GM21825 (cell line): ENCODE data around the gene NOTUM.
A peak's percentile ranks its signal among the peaks of the same experiment; 100 is the strongest.

ENCODE experiments used
- ATAC-seq: cut with Tn5 transposase; IDR thresholded peaks from one replicate; pipeline ENCODE4 v1.9.1; 2021; ENCODE audit warnings: mild to moderate bottlenecking, moderate library complexity; ENCODE audit not compliant: unreplicated experiment

NOTUM gene

DNA sequence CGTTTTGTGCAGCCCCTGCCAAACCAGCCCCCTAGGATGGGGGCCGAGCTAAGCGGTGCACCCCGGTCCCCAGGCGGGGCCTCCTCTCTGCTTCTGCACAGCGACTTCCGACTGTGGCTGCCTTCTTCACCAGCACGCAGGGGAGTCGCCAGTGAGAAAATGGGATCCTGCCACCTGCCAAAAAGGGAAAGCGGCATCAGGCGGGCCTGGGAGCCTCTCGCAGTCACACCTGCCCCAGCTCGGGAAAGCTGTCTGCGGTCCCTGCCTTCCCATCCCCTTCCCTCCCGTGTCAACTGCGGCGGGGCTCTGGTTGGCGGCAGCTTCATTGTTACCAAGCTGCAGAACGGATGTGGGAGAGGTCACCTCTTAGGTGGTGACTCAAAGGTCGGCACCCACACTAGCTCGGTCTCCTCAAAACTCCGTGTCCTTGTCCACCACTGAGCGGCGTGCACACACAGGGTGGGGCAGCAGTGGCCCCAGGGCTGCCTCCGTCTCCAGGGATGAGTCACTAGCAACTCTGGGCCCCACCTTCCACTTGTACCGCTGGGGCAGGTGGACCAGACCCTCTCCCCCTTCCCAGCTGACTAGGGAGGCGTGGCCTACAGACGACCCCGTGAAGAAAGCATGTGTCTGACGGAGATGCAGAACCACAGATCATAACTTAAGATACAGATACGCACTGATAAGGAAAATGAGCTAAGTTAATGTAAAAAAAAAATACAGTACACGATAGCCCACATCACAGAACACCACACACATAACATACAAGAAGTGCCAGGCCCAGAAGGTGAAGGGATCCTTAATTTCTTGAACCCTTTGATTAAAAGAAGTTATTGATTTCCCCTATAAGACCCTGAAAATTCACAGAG is 48.3 kb downstream of the NOTUM start:
- no peak for ATAC-seq

DNA sequence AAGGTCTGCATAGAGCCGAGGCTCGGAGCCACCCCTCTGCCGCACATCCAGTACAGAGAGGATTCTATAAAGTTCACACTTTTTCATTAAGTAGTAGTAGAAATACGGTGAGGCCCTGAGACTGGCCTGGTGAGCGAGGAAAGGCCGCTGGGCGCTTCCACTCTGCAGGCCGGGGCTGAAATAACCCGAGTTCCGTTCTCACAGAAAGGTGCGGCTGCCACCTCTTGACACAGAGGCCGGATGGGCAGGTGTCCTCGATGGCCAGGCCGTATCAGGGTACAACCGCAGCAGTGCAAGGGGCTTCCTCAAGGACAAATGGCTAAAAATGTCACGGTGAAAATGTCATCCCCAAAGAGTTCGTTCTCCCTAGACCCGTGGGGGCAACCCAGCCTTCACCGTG is 49.0 kb downstream of the NOTUM start:
- ATAC-seq: no peak

DNA sequence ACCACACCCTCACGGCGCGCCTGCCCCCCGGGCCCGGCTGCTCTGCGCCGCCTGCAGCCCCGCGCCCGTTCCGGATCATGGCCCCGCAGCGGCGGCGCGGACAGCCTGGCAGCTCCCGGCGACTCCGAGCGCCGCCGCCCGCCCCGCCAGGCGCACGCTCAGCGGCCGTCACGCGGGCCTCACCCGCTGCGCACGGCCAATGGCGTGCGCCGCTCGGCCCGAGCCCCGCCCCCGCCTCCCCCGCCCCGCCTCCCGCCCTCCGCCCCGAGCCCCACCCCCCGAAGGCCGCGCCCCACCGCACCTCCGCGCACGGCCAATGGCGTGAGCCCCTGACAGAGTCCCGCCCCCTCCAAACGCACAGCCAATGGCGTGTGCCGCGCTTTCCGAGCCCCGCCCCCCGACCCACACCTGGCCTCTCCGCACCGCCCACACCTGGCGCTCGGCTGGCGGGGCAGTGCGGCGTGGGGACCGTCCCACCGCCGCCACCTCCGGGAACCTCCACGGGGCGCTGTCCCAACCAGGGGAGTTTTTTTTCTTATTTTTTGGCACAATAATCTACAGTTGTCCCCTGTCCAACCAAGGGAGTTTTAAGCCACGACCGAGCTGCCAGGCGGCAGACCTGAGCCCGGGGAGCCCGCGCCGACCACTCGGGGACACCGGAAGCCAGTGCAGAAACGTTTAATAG is 49.6 kb downstream of the NOTUM start, which contains the start of gene PCYT2:
PCYT2 (minus strand) TSS at position 123 of the 685 bp plus-strand sequence; CDS start at position 79, 44 bp downstream.
- ATAC-seq: peak; percentile 55

DNA sequence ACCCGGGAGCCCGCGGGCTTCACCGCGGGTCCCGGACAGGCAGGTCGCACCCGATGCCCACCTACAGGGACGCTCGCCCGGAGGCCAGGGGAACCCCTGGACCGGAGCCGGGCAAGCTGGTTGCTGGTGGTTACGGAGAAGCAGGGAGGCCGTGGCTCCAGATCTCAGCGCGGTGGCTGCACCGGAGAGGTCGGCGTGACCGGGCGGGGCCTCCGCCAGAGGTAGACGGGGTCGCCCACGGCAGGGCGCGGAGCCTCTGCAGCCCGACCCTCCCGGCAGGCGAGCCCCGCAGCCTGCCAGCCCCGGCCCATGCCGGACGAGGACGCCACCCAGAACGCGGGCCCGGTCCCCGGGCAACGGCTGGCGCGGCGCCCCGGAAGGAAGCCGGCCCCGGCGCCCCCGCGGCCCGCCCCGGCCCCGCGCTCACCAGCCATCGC is 50.1 kb downstream of the NOTUM start:
- ATAC-seq: peak; percentile 15

DNA sequence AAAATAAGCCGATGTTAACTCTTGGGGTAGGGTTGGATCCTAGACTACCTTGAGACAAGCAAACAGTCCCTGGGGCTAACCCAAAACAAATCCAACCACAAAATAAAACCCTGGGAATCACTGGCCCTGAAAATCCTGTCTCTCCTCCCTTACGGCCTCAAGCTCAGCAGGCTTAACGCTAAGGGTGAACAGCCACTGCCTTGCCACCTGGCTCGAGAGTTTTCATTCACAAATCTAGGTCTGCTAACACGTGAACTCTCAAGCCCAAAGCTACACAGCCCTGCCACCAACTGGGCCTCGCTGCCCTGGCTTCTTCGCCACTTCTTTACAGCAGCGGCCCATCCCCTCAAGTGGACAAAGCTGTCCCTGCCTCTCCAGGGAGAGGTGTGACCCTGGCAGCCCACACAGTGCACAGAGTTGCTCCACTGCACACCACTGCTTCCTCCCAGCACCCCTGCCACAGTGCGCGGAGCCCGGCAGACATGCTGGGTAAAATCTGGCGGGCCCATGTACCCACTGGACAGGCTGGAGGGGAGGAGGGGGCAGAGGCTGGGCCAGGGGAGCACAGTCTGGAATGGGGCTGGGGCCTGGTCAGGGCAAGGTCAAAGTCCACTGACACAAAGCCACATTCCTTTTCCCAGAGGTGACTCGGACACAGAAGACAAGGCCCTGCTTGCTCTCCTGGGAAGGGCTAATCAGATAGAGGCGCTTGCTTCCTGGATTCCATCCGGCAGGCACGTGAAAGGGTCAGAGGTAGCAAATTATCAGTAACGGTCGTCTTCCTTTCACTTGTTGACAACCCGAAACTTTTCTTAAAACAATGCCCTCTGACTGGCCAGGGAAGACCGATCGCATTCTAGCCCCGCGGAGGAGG is 50.8 kb downstream of the NOTUM start:
- no peak for ATAC-seq

DNA sequence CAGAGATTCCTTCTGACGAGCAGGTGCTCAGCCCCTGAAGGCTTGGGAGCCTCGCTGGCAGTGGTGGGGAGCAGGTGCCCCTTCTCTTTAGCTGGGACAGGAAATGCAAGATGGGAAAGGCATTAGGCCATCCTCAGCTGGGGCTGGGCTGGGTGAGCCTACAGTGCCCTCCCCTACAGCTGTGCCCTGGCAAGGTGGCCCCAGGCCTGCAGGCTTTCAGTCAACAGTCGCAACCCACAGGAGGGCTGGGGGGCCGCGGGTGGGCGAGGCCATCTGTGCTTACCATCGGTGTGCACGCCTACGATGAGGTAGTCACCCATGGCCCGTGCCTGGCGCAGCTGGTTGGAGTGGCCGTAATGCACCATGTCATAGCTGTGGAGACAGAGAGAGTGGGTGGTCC is 51.8 kb downstream of the NOTUM start:
- no peak for ATAC-seq

DNA sequence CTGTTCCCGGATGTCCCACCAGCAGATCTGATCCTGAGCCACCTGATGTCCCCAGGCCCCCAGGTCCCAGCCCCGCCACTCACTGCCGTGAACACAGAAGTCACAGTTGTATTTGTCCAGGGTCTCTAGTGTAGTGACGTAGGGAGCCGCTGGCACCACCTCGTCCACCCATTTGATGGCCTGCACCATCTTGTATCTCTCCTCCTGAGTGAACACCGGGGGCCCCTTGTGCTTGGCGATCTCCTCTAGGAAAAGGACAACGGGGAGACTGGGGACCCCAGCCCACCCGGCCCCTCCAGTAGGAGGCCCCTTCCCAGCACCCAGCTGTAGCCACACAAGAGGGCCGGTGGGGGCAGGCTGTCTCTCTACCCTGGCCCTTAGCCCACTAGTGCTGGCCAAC is 52.2 kb downstream of the NOTUM start:
- no peak for ATAC-seq

DNA sequence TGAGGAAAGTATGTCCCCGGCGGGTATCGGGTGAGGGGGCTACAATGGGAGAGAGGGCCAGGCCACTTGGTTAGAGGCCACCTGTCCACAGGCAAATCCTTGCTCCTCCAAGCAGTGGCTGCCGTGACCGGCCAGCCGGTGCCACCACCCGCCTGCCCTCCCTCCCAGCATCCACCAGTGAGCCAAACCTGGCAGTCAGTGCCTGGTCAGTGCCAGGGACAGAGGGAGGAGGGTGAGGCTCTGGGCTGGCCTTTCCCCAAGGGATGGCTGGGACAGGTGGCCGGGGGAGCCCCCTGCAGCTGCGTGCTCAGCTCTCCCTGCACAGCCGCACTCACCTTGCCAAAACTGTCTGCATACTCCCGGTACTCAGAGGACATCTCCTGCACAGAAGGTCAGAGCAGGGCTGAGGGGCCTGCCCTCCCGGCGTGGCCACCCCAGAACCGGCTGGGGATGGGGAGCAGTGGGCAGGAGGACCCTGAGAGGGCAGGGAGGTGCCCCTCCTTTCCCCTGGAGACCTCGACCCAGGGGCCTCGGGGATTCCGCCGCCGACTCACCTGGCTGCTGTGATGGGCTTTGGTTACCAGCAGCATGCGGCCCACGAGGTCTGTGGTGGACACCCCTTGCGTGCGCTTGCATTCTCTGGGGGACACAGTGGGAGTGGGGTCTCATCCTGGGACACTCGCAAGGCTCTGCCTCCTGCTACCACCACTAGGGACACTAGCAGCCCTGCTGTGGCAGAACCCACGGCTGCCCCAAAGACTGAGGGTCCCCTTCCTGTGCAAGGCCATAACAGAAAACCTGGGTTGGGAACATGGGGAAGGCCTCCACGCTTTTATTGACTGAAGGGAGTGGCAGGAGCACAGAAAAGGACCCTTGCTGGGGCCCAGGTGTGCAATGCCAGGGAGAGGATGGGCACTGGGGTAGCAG is 53.5 kb downstream of the NOTUM start:
- ATAC-seq: no peak

DNA sequence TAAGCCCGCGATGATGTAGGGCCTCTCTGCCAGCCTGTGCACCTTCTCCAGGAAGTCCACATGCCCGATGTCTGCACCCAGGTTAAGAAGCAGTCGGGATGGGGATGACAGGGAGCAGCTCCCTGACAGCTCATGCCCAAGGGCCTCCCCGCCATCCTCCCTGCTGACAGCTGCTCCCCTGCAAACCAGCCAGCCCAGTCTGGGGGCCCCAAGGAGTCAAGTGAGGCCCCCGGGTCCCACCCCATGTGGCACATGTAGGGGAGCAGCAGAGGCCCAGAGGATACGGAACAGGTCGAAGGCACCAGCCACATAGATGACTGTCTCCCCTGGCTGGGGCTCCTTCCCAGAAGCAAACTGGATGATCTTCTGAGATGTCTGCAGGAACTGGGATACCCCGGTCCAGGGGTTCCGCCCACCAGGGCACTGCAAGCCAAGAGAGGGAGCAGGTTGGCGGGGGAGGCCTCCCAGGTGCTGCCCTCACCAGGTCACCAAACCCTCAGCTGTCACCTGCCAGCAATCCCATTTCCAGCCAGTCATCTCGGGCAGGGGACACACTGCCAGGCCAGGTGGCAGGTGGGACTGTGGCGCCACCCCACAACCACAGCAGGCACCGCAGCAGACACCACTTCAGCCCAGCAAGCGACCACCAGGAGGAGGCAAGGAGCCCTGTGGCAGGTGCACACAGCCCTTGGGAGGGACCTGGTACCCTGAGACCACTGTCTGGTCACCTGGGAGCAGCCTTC is 54.3 kb downstream of the NOTUM start:
- ATAC-seq: no peak

DNA sequence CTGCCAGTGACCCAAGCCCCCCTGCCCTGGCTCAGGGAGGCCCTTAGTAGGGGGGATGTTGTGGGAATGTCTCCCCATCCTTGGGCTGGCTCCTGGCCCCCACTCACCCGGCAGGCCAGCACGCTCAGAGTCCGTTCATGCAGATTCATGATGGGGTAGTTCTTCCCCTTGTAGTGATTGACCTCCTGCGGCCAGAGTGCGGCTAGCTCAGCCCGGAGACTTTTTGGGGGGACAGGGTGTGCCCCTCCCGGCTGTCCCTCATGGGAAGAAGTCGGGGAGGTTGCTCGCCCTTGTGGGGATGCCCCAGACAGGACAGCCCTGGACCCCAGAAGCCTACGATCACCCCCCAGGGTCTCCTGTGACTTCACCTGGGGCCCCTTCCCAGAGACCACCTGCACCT is 55.0 kb downstream of the NOTUM start:
- ATAC-seq: no peak

DNA sequence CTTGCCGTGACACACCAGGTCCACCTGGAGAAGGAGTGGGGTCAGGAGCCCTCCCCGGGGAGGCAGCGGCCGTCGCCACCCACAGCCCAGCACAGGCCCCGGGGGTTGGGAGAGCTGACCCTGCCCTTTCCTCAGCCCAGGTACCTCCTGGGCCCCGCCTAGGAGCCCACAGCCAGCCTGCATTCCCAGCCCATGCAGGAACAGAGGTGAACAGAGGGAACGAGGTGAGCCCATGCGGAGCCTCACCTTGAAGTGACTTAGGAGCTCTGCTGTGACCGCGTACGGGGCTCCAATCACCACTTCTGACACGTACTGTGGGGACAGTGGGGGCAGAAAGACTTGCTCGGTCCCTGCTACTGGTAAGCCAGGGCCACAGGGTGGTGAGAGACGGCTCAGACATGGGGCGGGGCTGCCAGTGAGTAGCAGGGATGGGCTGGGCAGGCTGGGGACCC is 55.5 kb downstream of the NOTUM start:
- ATAC-seq: no peak

DNA sequence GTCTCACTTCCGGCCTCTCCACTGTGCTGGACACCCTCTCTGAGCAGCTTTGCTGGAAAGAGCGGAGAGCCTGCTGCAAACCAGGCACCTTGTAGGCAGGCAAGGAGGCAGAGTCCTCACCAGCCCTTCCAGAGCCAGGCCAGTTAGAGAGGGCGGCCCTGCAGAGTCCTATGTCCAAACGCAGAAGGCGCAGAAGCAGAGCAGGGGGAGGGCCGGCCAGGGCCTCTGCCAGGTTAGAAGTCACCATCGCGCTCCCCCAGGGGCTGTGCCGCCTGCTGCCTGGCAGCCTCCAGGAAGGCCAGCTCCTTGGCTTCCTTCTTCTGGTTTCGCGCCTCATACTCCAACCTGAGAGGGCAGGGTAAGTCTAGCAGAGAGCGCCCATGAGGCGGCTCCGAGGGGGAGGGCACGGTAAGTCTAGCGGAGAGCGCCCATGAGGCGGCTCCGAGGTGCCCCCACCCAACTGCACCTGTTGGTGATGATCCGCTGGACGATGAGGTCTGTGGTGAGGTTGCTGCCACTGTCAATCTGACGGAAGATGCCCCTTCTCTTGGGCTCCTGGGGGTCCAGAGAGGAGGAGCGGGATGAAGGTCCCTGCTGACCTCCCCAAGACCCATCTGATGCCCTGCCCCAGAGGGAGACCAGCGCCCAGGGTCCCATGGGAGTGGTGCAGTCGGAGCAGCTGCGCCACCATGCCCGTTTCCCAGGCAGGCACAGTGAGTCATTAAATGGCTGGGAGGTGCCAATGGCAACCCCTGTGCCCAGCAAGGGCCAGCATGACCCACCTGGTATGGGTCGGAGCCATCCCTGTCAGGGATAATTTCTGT is 56.2 kb downstream of the NOTUM start:
- no peak for ATAC-seq

DNA sequence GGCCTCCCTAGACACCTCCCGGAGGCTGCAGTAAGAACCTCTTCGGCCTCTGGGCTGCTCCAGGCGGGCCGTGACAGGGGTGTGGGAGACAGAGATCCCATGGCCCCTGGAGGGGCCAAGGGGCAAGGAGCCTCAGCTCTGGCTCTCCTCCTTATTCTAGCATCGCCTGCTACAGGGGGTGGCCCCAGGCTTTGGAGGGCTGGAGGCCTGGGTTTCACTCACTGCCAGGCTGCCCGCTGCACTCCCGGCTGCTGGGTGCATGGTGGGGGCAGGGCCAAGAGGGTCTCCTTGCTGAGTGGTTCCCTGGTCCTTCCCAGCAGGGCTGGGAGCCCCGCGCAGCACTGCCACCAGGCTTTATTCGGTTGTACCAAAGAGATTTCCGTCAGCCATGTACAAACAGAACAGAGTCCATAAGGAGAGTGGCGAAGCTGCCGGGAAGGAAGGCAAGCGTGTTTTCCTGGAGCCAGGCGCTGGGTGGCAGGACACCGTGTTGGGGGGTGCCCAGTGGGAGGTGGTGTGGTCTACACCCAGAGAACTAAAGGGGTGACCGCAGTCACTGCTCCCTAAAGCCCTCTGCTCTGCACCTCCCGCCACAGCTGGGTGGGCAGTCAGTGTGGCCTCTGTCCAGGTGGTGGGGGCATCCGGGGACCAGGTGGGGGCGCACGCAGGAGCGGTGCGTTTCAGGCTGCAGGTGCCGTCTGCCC is 56.9 kb downstream of the NOTUM start:
- no peak for ATAC-seq

DNA sequence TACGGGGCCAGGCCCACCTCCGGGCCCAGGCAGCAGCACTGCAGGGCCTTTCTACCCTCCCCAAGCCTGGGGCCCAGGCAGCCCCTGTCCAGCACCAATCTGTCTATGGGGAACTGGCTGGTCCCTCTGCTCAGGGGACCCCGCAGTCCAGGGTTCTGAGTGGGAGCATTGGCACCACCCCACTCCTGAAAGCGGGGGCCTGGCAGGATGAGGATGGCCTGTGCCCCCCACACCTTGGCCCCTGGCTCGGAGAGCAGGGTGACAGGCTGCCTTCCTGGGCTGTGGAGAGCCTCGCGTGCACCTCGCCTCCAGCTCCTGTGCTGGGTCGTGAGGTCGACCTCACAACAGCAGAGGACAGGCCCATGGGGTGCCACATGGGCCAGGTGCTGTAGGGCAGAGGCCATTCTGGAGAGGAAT is 57.6 kb downstream of the NOTUM start:
- ATAC-seq: no peak

DNA sequence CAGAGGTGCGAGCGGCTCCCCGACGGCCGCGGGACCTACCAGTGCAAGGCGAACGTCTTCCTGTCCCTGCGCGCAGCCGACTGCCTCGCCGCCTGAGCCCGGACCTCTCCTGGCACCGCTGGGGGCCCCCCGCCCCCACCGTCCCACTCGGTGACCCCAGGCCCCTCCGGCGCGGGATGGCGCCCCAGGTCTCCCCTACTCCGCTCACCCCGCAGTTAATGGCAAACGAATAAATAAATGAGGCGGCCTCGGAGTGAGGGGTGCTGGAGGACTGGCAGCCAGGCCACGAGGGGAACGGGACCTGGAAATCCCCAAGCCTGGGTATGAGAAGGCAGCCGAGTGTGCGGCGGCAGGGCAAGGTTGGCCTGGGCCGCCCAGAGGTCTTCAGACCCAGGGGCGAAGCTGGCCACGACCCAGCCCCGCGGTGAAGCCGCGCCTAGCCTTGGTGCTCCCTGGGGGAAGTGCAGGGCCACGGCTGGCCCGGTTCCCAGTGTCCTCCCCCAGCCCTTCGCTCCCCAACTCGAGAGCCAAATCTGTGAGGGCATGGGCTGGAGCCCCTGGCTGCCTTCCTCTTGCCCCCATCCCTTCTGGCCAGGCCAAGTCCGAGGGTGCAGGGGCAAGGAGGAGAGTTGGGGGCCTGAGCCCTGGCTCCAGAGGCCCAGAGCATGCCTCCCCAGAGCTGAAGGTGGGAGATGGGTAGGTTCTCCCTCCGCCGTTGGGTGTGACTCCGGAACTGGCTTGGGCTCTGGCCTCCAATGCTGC is 58.2 kb downstream of the NOTUM start:
- no peak for ATAC-seq
